T-cell (primary cell): ENCODE data around the gene TAF4. TPM values are rescaled to one million over a fixed set of nuclear protein-coding genes. Genes with fewer than 3 reads are reported as not detected.

Experiments
- ATAC-seq, 4 experiments: fragments of 200-7000 bp in 3 of 4; fragments of 150-1000 bp in 1 of 4; cut with Tn5 transposase; replicated peaks in 1 of 4; 1 replicate in 3 of 4; 2 replicates in 1 of 4; pipeline ENCODE4 v1.10.0; 2021; ENCODE audit warnings: moderate library complexity in 3 of 4, mild to moderate bottlenecking in 2 of 4, moderate number of reproducible peaks in 1 of 4
- CTCF ChIA-PET, 2 donors: fragments of 300-600 bp; sonication (Branson Sonifier 250); formaldehyde crosslinking; loops; one replicate each; lab custom pipeline; 2022; ENCODE audit warnings: antibody characterized with exemption in 2 of 2; lab: Charles Lee
- POLR2A ChIA-PET, 2 donors: fragments of 300-600 bp; sonication (Branson Sonifier 250); formaldehyde crosslinking; loops; one replicate each; lab custom pipeline; 2022; ENCODE audit warnings: antibody characterized with exemption in 2 of 2; lab: Charles Lee
- DNase-seq, 35 experiments: peaks; one replicate each; pipeline versions ENCODE4 v3.0.0 to v3.0.0-alpha.2; 2013 to 2023
- H3K27ac ChIP-seq: one replicate; pipeline ENCODE4 v1.5.1; 2013; ENCODE audit warnings: low read length
- H3K27me3 ChIP-seq, 2 experiments: replicated peaks in 1 of 2; 1 replicate in 1 of 2; 2 replicates in 1 of 2; pipeline versions ENCODE4 v1.6.1 to v1.7.0; 2013; ENCODE audit warnings: low read length in 1 of 2, mixed read lengths in 1 of 2; ENCODE audit not compliant: control insufficient read depth in 2 of 2, insufficient read depth in 2 of 2; ENCODE audit errors: extremely low read depth in 1 of 2
- H3K36me3 ChIP-seq, 2 donors: 1 replicate in 1 of 2; 2 replicates in 1 of 2; pipeline versions ENCODE4 v1.6.1 to v1.7.0; 2013; ENCODE audit warnings: low read length in 1 of 2; ENCODE audit not compliant: control insufficient read depth in 2 of 2, insufficient read depth in 1 of 2; ENCODE audit errors: extremely low read depth in 1 of 2
- H3K4me1 ChIP-seq, 2 experiments: 1 replicate in 1 of 2; 2 replicates in 1 of 2; pipeline versions ENCODE4 v1.6.1 to v1.7.0; 2013; ENCODE audit warnings: low read length in 2 of 2, mixed read lengths in 1 of 2; ENCODE audit not compliant: insufficient read depth in 2 of 2, control insufficient read depth in 1 of 2; ENCODE audit errors: extremely low read depth in 1 of 2
- H3K4me3 ChIP-seq, 2 donors: 1 replicate in 1 of 2; 2 replicates in 1 of 2; pipeline versions ENCODE4 v1.5.1 to v1.7.0; 2013; ENCODE audit warnings: mild to moderate bottlenecking in 2 of 2, low read length in 1 of 2, moderate library complexity in 1 of 2; ENCODE audit not compliant: control insufficient read depth in 1 of 2; ENCODE audit errors: extremely low read depth in 1 of 2
- H3K9me3 ChIP-seq: 2 replicates; pipeline ENCODE4 v1.7.0; 2013
- H3K27ac Mint-ChIP-seq, 2 donors: one replicate each; pipeline ENCODE4 v1.8.0; 2020 to 2021; ENCODE audit warnings: mild to moderate bottlenecking in 2 of 2, mixed read lengths in 2 of 2
- H3K27me3 Mint-ChIP-seq, 2 donors: one replicate each; pipeline ENCODE4 v1.8.0; 2021 to 2022; ENCODE audit warnings: mixed read lengths in 2 of 2
- H3K36me3 Mint-ChIP-seq: one replicate; pipeline ENCODE4 v1.8.0; 2021; ENCODE audit warnings: mixed read lengths
- H3K4me1 Mint-ChIP-seq, 3 donors: one replicate each; pipeline ENCODE4 v1.8.0; 2020 to 2022; ENCODE audit warnings: mixed read lengths in 3 of 3, mild to moderate bottlenecking in 1 of 3
- H3K4me3 Mint-ChIP-seq, 3 donors: one replicate each; pipeline ENCODE4 v1.8.0; 2020 to 2022; ENCODE audit warnings: mild to moderate bottlenecking in 3 of 3, mixed read lengths in 3 of 3, moderate library complexity in 3 of 3
- H3K9me3 Mint-ChIP-seq, 3 donors: one replicate each; pipeline ENCODE4 v1.8.0; 2020 to 2022; ENCODE audit warnings: mixed read lengths in 3 of 3
- WGBS: methylation state at CpG from one replicate; pipeline ENCODE4 v1.1.5; 2013; ENCODE audit warnings: missing lambda C conversion rate; ENCODE audit not compliant: insufficient coverage; 5-methylcytosine and 5-hydroxymethylcytosine counted together
- total RNA-seq, 35 experiments: library from RNA in 6 of 35; stranded (reverse) in 6 of 35; fragments of 120-200 nt in 1 of 35; gene quantifications; one replicate each; pipeline versions ENCODE4 v1.2.1 to v1.2.4 and lab custom pipeline; 2013 to 2026

TAF4 gene
- total RNA-seq, 5 donors from 2014 or later (not counting 1 experiment from before 2014, with no cell fraction given): 21.7 to 39.5 (median 35.2) TPM

DNA sequence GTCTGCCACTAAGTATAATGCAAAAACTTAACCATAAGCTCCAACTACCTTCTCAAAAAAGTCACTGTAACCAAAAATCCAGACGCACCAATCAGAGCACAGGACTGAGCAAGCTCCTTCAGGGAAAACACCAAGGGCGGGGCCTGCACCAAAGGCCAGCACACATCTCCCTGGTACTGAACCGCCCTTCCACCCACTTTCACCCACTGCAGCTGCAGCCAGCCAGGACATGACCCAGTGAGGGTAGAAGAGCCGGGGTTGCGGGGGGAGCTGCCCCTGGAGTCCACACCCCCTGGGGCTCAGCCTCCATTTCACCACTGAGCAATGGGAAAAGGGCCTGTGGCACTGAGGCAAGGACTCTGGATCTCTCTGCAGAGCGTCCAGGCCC, 54.3 kb downstream of the TAF4 start:
- no peak for ATAC-seq
- H3K36me3 Mint-ChIP-seq: peaks cover 25% of the 10 kb centered on the region
- 97% methylated on average over 4 of the region's 6 CpGs for WGBS
- H3K4me3 ChIP-seq: no peak overlapping the region
- H3K27me3 Mint-ChIP-seq: no peaks in the 10 kb centered on the region
- H3K36me3 ChIP-seq: peaks cover 27 to 46% of the 10 kb centered on the region in 2 donors
- H3K27me3 ChIP-seq: no peaks in the 10 kb centered on the region
- H3K27ac ChIP-seq: no peak overlapping the region
- H3K9me3 Mint-ChIP-seq: no peaks in the 10 kb centered on the region
- peak overlapping the region in 1 of 2 donors; percentile 34 for H3K27ac Mint-ChIP-seq
- H3K4me1 ChIP-seq: peaks cover 0 to 19% of the 10 kb centered on the region in 2 experiments
- no peak overlapping the region for H3K4me3 Mint-ChIP-seq
- DNase-seq: no peak
- no peaks in the 10 kb centered on the region for H3K9me3 ChIP-seq
- ChIA-PET CTCF (interaction anchor here (0.5 to 2.5 kb wide), 9 partner anchors 56 to 797 kb away, joined by 3 to 15 read pairs (median 4); no protein-coding TSS in a partner anchor), POLR2A (no interaction called here)
- peaks cover 9 to 15% (median 9%) of the 10 kb centered on the region in 3 donors for H3K4me1 Mint-ChIP-seq

DNA sequence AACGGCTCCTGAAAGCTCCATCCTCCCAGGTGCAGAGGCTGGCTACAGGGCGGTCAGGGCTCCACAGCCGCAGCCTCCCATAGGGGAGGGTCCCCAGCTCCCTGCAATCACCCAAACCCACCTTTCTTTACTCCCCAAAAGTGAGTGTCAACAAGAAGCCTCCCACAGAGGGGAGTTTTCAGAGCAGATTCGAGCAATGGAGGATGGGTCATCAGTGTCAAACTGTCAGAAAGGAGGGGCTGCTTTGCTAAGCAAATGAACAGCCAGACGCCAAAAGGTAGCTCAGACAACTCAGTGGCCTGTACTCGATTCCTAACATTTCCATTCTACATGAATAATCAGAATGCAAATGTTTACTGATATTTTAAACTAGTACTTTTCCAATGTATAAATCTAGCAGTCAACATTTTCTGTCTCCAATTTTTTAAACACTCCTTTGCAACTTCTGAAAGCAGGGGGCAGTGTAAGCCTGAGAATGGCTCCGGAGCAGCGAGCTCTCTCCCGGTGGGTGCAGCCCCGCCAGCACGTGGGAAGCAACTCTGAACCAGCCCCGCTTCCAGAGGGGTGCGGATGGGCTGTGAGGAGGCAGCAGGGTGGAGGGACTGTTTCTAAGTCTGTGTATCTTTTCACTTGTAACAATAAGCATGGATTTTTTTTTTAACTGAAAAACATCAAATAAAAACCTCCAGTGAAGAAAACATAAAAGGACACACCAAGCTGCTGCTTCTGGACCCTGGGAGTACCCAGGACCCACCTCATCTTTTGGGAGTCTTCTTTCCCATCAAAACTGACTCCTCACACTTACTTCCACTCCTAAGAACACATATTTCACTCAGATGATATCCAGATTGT, 54.9 kb downstream of the TAF4 start:
- Histone ChIP-seq H3K4me3 (no peak overlapping the region), H3K27ac (no peak overlapping the region), H3K36me3 (peaks cover 30 to 51% of the 10 kb centered on the region in 2 donors), H3K9me3 (no peaks in the 10 kb centered on the region), H3K4me1 (peaks cover 0 to 19% of the 10 kb centered on the region in 2 experiments), H3K27me3 (no peaks in the 10 kb centered on the region)
- Mint-ChIP-seq H3K27ac (peak overlapping the region; percentile 32 to 34), H3K27me3 (no peaks in the 10 kb centered on the region), H3K9me3 (no peaks in the 10 kb centered on the region), H3K4me1 (peaks cover 7 to 15% (median 9%) of the 10 kb centered on the region in 3 donors), H3K36me3 (peaks cover 29% of the 10 kb centered on the region), H3K4me3 (no peak overlapping the region)
- peak; percentile 69 to 95 (median 72) for ATAC-seq
- DNase-seq: peak; percentile 32 to 79 (median 55)
- POLR2A ChIA-PET: no interaction called here
- 61% methylated on average over 2 of the region's 13 CpGs for WGBS
- CTCF ChIA-PET: interaction anchor here (0.5 to 2.5 kb wide), 10 partner anchors 17 to 798 kb away, joined by 3 to 15 read pairs (median 4); no protein-coding TSS in a partner anchor

DNA sequence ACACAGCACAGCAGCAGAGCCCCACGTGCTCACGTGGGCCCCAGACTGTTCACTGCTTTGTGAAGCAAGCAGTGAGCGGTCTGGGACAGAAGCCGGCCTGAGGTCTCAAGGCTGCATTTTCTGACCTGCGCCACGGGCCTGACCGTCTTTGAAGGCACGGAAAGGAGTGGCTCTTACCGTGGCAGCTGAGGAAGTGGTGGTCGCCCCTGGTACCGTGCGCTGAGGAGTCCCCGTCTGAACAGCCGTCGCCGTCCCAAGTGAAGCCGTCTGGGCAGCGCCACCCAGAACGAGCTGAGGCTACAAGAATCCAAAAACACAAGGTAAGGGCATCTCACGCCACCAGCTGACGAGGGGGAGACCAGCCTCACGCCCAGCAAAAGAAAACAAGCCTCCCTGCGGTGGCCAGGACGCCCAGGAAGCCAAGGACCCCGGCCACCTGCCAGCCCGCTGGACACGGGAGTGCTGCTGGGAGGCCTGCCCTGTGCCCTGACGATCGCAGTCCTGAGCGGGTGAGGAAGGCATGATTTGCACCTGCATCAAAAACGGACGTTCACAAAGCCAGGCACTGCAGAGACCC, 55.7 kb downstream of the TAF4 start:
- ChIA-PET CTCF (interaction anchor here (1.1 to 2.5 kb wide), 5 partner anchors 16 to 372 kb away, joined by 3 to 15 read pairs (median 4); no protein-coding TSS in a partner anchor), POLR2A (no interaction called here)
- Histone ChIP-seq H3K9me3 (no peaks in the 10 kb centered on the region), H3K4me1 (peaks cover 0 to 19% of the 10 kb centered on the region in 2 experiments), H3K27me3 (no peaks in the 10 kb centered on the region), H3K4me3 (no peak overlapping the region), H3K27ac (no peak overlapping the region), H3K36me3 (peaks cover 31 to 59% of the 10 kb centered on the region in 2 donors)
- WGBS: 97% methylated on average over 31 of the region's 32 CpGs
- Mint-ChIP-seq H3K9me3 (no peaks in the 10 kb centered on the region), H3K4me1 (peaks cover 7 to 15% (median 9%) of the 10 kb centered on the region in 3 donors), H3K27ac (no peak overlapping the region), H3K4me3 (no peak overlapping the region), H3K36me3 (peaks cover 34% of the 10 kb centered on the region), H3K27me3 (no peaks in the 10 kb centered on the region)
- ATAC-seq: no peak
- DNase-seq: no peak

DNA sequence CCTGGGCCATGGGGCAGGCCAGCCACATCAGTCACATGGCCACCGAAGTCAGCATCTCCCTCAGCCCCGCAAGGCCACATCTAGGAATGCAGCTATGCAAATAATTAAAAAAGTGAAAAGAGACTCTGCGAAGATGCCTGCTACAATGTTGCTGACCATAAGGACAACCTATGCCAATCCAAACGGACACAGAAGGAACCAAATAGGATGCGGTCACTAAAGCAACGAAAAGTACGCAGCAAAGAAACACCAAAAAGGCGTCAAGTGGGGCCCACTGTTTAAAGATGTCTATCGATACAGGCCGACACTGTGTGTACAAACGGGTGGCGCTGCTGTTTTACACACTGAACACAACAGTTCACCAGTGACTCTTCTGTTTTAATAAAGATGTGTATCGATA, 56.4 kb downstream of the TAF4 start:
- H3K4me1 ChIP-seq: peaks cover 0 to 19% of the 10 kb centered on the region in 2 experiments
- H3K27me3 ChIP-seq: no peaks in the 10 kb centered on the region
- Mint-ChIP-seq H3K27me3 (no peaks in the 10 kb centered on the region), H3K36me3 (peaks cover 38% of the 10 kb centered on the region), H3K27ac (no peak overlapping the region), H3K4me3 (no peak overlapping the region), H3K4me1 (peaks cover 7 to 15% (median 9%) of the 10 kb centered on the region in 3 donors), H3K9me3 (no peaks in the 10 kb centered on the region)
- ChIA-PET CTCF (interaction anchor here in 1 of 2 donors (0.6 kb wide), 1 partner anchor 373 kb away, joined by 3 read pairs; no protein-coding TSS in a partner anchor), POLR2A (no interaction called here)
- peaks cover 36 to 65% of the 10 kb centered on the region in 2 donors for H3K36me3 ChIP-seq
- DNase-seq (no peak), ATAC-seq (no peak)
- WGBS: 96% methylated on average over 9 of the region's 13 CpGs
- no peak overlapping the region for H3K27ac ChIP-seq
- H3K4me3 ChIP-seq: no peak overlapping the region
- no peaks in the 10 kb centered on the region for H3K9me3 ChIP-seq

DNA sequence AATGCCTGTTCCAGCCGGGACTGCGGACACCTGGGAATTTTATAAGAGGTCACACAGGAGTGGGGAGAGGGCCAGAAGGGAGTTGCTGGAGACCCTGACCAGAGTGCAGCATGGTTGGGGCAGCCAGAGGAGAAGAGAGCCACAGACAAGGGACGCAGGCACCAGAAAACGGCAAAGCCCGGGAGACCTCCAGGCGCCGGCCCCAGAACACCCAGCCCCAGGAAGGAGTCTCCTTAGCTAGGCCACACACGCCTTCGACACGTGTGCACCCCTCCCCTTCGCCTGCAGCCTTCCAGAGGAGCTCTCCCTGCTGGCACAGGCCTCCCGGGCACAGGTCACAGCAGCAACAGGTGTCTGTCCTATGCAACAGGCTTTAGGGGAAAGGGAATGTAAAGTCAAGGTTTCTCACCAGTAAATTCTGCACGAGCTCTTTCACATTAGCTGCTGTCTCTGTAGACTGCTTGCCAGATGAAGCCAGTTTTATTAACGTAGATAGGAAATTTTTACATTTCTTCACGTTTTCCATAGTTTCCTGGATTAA, 57.0 kb downstream of the TAF4 start:
- H3K36me3 ChIP-seq: peaks cover 33 to 71% of the 10 kb centered on the region in 2 donors
- Mint-ChIP-seq H3K27me3 (no peaks in the 10 kb centered on the region), H3K4me3 (no peak overlapping the region), H3K27ac (no peak overlapping the region), H3K4me1 (peaks cover 7 to 15% (median 9%) of the 10 kb centered on the region in 3 donors), H3K36me3 (peaks cover 38% of the 10 kb centered on the region), H3K9me3 (no peaks in the 10 kb centered on the region)
- H3K27ac ChIP-seq: no peak overlapping the region
- H3K27me3 ChIP-seq: no peaks in the 10 kb centered on the region
- POLR2A ChIA-PET: no interaction called here
- H3K4me3 ChIP-seq: no peak overlapping the region
- H3K9me3 ChIP-seq: no peaks in the 10 kb centered on the region
- H3K4me1 ChIP-seq: peaks cover 0 to 19% of the 10 kb centered on the region in 2 experiments
- ATAC-seq (no peak), DNase-seq (no peak)
- WGBS: 93% methylated on average over 12 of the region's 15 CpGs
- CTCF ChIA-PET: interaction anchor here in 1 of 2 donors (0.6 kb wide), 1 partner anchor 374 kb away, joined by 3 read pairs; no protein-coding TSS in a partner anchor

DNA sequence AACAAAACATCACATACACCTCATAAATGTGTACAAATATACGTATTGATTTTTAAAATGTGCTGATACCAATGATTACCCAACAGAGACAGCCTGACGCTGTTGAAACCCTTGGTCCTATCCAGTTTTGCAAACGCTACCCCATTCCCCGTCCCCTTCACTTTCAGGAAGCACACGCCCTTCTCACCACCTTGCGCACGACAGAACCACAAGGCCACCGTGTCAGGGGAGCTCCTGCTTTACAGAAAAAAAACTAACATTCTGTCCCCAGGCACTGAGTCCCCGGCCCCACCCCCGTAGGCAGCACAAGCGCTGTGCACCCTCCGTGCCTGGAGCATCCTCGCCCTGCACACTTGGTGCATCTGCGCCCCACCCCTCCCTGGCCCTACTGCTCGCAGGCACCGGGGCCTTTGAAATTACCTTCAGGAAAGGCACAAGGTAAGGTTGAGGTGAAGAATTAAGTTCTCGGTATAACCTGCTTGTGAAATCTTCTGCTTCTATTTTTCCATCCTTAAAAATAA, 58.5 kb downstream of the TAF4 start:
- H3K4me3 ChIP-seq: no peak overlapping the region
- peaks cover 30 to 75% of the 10 kb centered on the region in 2 donors for H3K36me3 ChIP-seq
- Mint-ChIP-seq H3K27ac (no peak overlapping the region), H3K4me1 (peaks cover 7 to 15% (median 9%) of the 10 kb centered on the region in 3 donors), H3K4me3 (no peak overlapping the region), H3K9me3 (no peaks in the 10 kb centered on the region), H3K36me3 (peaks cover 39% of the 10 kb centered on the region), H3K27me3 (no peaks in the 10 kb centered on the region)
- ATAC-seq (no peak), DNase-seq (peak in 5 of 35 experiments; percentile 4 to 26 (median 20))
- 71% methylated on average over 7 of the region's 17 CpGs for WGBS
- CTCF ChIA-PET: no interaction called here
- H3K9me3 ChIP-seq: no peaks in the 10 kb centered on the region
- no peaks in the 10 kb centered on the region for H3K27me3 ChIP-seq
- POLR2A ChIA-PET: no interaction called here
- H3K4me1 ChIP-seq: peaks cover 0 to 19% of the 10 kb centered on the region in 2 experiments
- H3K27ac ChIP-seq: no peak overlapping the region
